ENCODE results near the gene LHFPL6. TPM values are rescaled to one million over a fixed set of nuclear protein-coding genes. Genes with fewer than 3 reads are reported as not detected.

LHFPL6 gene
- total RNA-seq, 2 donors from 2014 or later = 99.0 to 115 TPM

DNA sequence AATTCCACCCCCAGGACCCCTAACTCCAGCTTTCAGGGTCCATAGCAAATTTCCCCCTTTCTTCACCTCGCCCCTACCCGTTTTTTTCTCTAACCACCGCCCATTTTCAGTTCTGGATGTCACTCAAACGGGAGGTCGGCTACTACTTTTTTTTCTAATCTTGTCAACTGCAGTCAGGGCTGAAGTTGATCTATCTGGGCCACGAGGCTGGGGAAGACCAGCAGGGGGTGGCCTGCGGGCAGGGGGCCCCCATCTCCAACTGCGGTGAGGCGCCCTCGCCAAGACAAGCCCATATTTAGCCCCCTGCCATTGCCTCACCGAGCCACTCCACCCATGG is 748 bp downstream of the LHFPL6 start:
- DNase-seq (ENCODE audit: low spot score) = no peak
- H3K4me3 ChIP-seq = peak overlapping the region; percentile 82
- H3K36me3 ChIP-seq = no peaks in the 10 kb centered on the region
- TF ChIP-seq, protein P1, sequence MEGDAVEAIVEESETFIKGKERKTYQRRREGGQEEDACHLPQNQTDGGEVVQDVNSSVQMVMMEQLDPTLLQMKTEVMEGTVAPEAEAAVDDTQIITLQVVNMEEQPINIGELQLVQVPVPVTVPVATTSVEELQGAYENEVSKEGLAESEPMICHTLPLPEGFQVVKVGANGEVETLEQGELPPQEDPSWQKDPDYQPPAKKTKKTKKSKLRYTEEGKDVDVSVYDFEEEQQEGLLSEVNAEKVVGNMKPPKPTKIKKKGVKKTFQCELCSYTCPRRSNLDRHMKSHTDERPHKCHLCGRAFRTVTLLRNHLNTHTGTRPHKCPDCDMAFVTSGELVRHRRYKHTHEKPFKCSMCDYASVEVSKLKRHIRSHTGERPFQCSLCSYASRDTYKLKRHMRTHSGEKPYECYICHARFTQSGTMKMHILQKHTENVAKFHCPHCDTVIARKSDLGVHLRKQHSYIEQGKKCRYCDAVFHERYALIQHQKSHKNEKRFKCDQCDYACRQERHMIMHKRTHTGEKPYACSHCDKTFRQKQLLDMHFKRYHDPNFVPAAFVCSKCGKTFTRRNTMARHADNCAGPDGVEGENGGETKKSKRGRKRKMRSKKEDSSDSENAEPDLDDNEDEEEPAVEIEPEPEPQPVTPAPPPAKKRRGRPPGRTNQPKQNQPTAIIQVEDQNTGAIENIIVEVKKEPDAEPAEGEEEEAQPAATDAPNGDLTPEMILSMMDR (IDR thresholded peaks at IDR 0.05) = no peak
- H3K27me3 ChIP-seq (replicated peaks; ENCODE audit: insufficient read depth) = no peaks in the 10 kb centered on the region
- ATAC-seq (ENCODE audit: insufficient number of reproducible peaks, low FRiP score, low read depth) = no peak
- H3K27ac ChIP-seq = peak overlapping the region; percentile 85 to 90
- H3K9me3 ChIP-seq = no peaks in the 10 kb centered on the region
- H3K4me1 ChIP-seq (ENCODE audit: control insufficient read depth in 1 of 2, low read depth in 2 of 2) = peaks cover 6 to 20% of the 10 kb centered on the region in 2 donors

DNA sequence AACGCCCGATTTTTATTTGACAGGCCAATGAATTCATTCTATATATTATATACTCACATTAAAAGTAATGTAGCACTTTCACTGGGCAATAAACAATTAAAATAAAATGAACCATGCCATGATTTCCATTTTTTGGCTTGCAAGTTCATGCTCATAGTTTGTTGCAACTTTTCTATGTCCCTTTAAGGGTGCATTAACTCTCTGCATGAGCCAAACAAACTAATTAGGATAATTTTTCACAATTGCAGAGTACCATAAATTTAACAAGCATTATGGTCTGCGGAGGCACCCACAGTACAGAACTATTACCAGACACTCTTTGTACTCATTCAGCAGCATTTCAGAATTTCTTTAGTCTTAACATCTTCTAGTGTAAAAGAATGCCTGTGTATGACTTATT is 1.4 kb downstream of the LHFPL6 start:
- TF ChIP-seq, protein P1 (IDR thresholded peaks at IDR 0.05) = no peak

DNA sequence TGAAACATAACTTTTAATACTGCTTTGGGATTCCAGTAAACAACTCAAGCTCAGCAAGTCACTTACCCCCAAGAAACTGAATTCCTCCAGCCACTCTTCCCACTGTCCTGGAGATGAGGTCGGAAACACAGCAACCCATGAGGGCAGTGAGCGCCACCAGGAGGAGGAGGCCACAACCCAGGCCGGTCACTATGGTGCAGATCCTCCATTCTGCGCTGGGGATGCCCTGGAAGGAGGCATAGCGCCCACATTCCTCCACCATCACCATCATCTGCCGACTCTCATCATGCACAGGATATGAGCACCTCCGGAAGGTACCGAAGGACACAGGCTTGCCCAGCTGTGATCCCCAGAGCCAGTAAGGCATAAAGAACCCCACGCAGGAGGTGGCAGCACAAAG is 2.2 kb downstream of the LHFPL6 start:
- DNase-seq (ENCODE audit: low spot score) = peak; percentile 4
- Histone ChIP-seq H3K27ac (peak overlapping the region; percentile 35 to 36), H3K9me3 (no peaks in the 10 kb centered on the region), H3K27me3 (replicated peaks; ENCODE audit: insufficient read depth) (no peaks in the 10 kb centered on the region), H3K4me3 (peak overlapping the region; percentile 82), H3K36me3 (no peaks in the 10 kb centered on the region), H3K4me1 (ENCODE audit: control insufficient read depth in 1 of 2, low read depth in 2 of 2) (peaks cover 6 to 32% of the 10 kb centered on the region in 2 donors)
- no peak for ATAC-seq (ENCODE audit: insufficient number of reproducible peaks, low FRiP score, low read depth)
- TF ChIP-seq, protein P1 (IDR thresholded peaks at IDR 0.05) = peak; percentile 30

More for the DNA sequence above, 1.4 kb downstream of the LHFPL6 start:
- Histone ChIP-seq H3K27me3 (replicated peaks; ENCODE audit: insufficient read depth) (no peaks in the 10 kb centered on the region), H3K9me3 (no peaks in the 10 kb centered on the region), H3K4me3 (peak overlapping the region; percentile 82), H3K36me3 (no peaks in the 10 kb centered on the region), H3K27ac (peak overlapping the region; percentile 35 to 36), H3K4me1 (ENCODE audit: control insufficient read depth in 1 of 2, low read depth in 2 of 2) (peaks cover 6 to 26% of the 10 kb centered on the region in 2 donors)
- ATAC-seq (ENCODE audit: insufficient number of reproducible peaks, low FRiP score, low read depth) (no peak), DNase-seq (ENCODE audit: low spot score) (no peak)

DNA sequence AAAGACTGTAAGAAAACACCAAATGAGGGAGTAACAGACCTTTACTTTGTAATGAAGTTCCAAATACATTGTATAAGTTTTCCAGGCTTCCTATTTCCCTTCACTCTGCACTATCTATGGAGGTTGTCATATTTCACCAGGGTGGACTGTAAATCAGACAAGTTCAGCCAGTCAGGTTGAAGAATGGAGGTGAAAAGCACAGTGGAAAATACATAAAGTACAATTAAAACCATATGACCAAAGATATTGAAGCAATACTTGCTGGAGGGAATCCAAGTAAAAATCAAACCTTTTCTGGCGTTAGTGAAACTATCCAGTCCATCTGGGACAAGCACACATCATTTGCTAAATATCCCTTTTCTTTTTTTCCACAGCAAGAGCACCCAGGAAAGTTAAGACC is 3.2 kb downstream of the LHFPL6 start:
- ATAC-seq (ENCODE audit: insufficient number of reproducible peaks, low FRiP score, low read depth) (no peak), DNase-seq (ENCODE audit: low spot score) (no peak)
- TF ChIP-seq, protein P1 (IDR thresholded peaks at IDR 0.05) = no peak
- Histone ChIP-seq H3K27ac (peak overlapping the region; percentile 35 to 36), H3K9me3 (no peaks in the 10 kb centered on the region), H3K4me3 (peak overlapping the region; percentile 82), H3K4me1 (ENCODE audit: control insufficient read depth in 1 of 2, low read depth in 2 of 2) (peaks cover 6 to 38% of the 10 kb centered on the region in 2 donors), H3K36me3 (peaks cover 5% of the 10 kb centered on the region), H3K27me3 (replicated peaks; ENCODE audit: insufficient read depth) (no peaks in the 10 kb centered on the region)

DNA sequence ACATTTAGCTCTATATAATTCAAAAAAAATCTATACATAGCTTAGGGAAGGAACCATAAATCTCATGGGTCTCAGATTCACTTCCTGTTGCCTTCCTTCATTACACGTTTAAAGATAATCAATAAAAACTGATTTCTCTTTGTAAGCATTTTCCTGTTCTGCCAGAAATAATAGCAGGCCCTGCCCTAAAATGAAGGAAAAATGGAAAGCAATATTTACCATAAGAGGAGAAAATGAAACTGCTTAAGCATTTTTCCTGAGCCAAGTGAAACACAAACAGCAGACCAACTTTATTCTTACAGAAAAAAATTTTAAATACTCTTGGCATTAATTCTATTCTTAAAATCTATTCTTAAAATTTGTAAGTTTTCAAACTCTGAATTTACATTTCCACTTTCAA is 4.0 kb downstream of the LHFPL6 start:
- Histone ChIP-seq H3K9me3 (no peaks in the 10 kb centered on the region), H3K27ac (peak overlapping the region; percentile 35 to 36), H3K27me3 (replicated peaks; ENCODE audit: insufficient read depth) (no peaks in the 10 kb centered on the region), H3K4me3 (peak overlapping the region; percentile 82), H3K4me1 (ENCODE audit: control insufficient read depth in 1 of 2, low read depth in 2 of 2) (peaks cover 6 to 38% of the 10 kb centered on the region in 2 donors), H3K36me3 (peaks cover 5% of the 10 kb centered on the region)
- DNase-seq (ENCODE audit: low spot score) (no peak), ATAC-seq (ENCODE audit: insufficient number of reproducible peaks, low FRiP score, low read depth) (no peak)
- TF ChIP-seq, protein P1 (IDR thresholded peaks at IDR 0.05) = no peak
